ENCODE results near the gene SLX4IP.

The SLX4IP gene

GRCh38 chr20:10497283-10497682, 62.2 kb downstream of the SLX4IP start:
- DNase-seq (ENCODE audit: low read depth) = no peak

- DNase-seq (ENCODE audit: low read depth) = no peak
These were observed 62.7 kb downstream of the SLX4IP start for GRCh38 chr20:10497791-10498190.

DNA sequence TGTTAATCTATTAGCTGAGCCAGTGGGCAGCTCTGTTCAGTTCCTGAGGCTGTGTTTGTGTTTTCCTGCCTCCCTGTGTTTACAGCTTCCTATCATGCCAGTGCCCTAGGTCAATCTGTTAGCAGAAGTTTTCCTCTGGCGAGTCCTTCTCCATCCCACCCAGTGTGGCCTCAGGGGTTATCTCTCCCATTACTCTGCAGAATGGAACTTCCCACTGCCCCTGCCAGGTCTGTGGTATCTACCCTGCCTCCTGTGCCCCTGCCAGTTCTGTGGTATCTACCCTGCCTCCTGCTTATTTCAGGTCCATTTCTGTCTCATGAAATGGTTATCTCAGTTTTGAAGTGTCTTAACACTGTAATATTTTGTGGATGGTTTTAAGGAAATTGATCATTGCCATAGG, 63.1 kb downstream of the SLX4IP start:
- DNase-seq (ENCODE audit: low read depth) = peak; percentile 95

GRCh38 chr20:10501402-10501801, 66.3 kb downstream of the SLX4IP start:
- DNase-seq (ENCODE audit: low read depth) = peak; percentile 75

- DNase-seq (ENCODE audit: low read depth) = no peak
These were observed 67.0 kb downstream of the SLX4IP start for GRCh38 chr20:10502098-10502526.

DNA sequence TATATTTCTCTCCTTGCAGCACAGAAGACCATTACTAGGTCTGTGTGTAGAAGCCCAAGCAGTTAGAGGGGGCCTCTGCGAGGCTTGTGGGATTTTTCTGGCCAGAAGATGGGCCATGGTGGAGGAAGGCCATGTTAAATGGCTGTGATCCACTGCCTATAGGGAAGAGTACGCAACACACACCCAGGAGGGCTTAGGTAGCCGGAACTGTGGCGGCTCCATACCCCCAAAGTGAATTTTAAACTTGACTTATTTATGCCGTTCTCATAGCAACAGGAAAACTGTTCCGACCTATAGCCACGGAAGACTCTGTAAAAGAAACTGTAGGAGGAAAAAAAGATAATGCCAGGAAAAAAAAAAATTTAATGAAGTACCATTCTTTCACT, 69.5 kb downstream of the SLX4IP start:
- no peak for DNase-seq (ENCODE audit: low read depth)

DNA sequence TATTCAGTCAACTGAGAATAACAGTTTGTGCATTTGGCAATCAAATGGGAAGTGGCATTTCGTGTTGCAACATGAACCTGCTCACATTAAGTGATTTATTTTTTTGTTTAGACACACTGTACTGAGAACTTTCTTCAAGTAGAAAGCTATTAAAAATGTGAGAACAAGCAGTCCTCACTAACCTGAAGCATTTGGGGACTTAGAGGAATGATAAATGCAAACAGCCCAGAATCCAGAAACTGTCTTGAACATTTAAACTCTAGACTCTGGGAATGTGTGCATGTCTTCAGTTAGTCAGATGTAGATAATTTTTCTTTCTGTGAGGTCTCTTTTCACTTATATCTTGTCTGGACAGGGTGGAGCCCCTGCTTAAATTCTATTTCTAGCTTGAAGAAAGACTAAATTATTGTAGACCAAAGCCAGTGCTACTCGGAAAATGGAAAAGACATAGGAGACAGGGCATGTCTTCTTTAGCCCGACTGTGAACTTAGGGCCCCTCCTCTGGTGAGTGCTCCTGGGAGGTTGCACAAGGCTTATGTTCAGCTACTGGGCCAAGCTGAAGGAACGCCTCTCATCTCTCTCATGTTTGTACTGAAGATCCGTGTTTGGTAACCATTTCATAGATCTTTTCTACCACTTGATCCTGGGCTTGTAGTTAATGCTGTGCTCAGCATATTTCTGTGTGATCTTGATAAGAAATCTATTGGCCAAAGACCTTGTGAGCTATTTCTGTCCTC, 70.1 kb downstream of the SLX4IP start:
- no peak for DNase-seq (ENCODE audit: low read depth)

DNA sequence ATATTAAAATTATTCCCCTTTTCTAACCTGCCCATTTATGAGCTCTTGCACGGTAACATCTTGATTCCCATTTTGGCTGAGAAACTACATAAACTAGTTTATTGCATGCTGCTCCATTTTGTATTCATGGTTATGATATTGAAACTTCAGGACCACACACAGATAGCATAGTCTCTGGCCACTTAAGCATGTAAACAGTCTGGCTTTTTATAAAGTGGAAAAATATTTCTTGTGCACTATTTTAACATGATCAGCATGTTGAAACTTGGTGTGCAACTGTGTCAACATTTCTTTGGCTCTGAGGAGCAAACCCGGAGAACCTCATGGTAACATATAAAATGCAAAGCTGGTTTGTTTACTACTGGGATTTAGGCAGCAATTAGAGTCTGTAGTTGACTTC, 70.7 kb downstream of the SLX4IP start:
- no peak for DNase-seq (ENCODE audit: low read depth)

GRCh38 chr20:10507052-10507451, 71.9 kb downstream of the SLX4IP start:
- DNase-seq (ENCODE audit: low read depth) = no peak

DNA sequence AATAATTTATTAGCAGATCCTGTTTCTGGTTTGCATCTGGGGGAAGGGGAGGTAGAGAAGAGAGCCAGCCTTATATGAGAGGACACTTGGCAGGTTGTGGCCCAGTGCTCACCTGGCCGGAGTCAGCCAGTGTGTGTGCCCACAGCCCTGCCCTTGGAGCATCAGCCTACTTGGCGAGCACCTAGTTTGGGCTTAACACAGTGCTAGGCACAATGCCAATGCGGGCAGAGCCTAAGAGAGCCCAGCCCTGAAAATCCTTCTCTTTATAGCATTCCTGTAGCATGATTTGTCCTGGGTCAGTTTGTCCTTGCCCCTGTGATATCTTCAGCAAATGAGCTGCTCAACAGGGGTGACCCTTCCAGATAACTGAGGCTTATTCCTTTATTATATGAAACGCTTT, 73.0 kb downstream of the SLX4IP start:
- no peak for DNase-seq (ENCODE audit: low read depth)

GRCh38 chr20:10508468-10509251, 73.6 kb downstream of the SLX4IP start:
- DNase-seq (ENCODE audit: low read depth) = no peak

- DNase-seq (ENCODE audit: low read depth) = no peak
These were observed 74.3 kb downstream of the SLX4IP start for GRCh38 chr20:10509376-10509775.

- no peak for DNase-seq (ENCODE audit: low read depth)
These were observed 75.1 kb downstream of the SLX4IP start for GRCh38 chr20:10510216-10510615.

GRCh38 chr20:10511170-10511508, 76.0 kb downstream of the SLX4IP start:
- no peak for DNase-seq (ENCODE audit: low read depth)

DNA sequence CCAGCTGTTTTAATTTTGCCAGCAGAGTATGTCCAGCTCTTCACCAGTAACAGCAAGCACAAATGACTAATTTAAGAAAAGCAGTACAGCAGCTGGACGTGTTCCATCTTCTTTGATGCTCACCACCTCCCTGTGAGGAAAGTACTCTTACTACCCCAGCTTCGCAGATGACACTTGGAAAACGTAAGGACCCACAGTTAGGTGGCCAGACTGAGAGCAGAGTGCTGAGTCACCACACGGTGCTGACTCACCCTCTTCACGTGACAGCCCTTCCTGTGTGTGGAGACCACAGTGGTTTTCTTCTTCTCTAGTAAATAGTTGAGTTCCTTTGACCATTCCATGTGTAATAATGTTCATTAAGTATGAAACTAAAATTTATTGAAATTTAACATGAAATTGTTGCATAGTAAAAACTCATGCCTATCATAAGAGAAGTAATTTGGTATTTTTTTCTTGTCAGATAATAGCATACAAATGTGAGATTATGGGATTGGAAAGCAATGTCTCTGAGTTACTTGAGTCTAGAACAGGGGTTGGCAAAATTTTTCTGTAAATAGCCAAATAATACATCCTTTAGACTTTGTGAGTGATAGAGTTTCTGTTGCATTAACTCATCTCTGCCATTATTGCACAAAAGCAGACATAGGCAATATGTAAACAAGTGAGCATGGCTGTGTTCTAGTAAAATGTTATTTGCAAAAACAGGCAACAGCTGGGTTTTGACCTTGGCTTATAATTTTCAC, 76.6 kb downstream of the SLX4IP start:
- DNase-seq (ENCODE audit: low read depth) = peak; percentile 94

DNA sequence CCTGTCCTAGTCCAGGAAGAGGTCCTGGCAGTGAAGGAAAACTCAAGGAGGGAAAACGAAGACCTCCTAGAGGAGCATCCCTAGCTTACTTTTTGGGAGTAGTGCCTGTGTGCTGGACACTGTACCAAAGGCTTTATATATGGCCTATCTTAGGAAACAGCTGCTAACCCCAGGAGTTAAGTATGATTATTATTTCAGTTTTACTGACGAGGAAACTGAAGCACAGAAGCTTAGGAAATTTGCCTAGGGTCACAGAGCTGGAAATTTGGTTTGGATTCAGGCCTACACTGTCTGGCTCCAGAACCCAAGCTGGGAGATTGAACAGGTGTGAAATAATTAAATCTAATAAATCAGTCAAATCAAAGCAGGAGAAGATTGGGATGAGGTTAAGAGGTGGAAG, 78.0 kb downstream of the SLX4IP start:
- no peak for DNase-seq (ENCODE audit: low read depth)

GRCh38 chr20:10513931-10514575, 78.9 kb downstream of the SLX4IP start:
- no peak for DNase-seq (ENCODE audit: low read depth)

- no peak for DNase-seq (ENCODE audit: low read depth)
These were observed 81.4 kb downstream of the SLX4IP start for GRCh38 chr20:10516529-10516928.

- no peak for DNase-seq (ENCODE audit: low read depth)
These were observed 84.4 kb downstream of the SLX4IP start for GRCh38 chr20:10519361-10520046.

GRCh38 chr20:10520528-10520927, 85.4 kb downstream of the SLX4IP start:
- no peak for DNase-seq (ENCODE audit: low read depth)

- DNase-seq (ENCODE audit: low read depth) = no peak
These were observed 86.1 kb downstream of the SLX4IP start for GRCh38 chr20:10521068-10521831.

All from CMK (cell line).